Esophagus muscularis mucosa (tissue), 4 donors: Measurements from ENCODE around the gene RHOJ. TPM values are rescaled to one million over a fixed set of nuclear protein-coding genes. Genes with fewer than 3 reads are reported as not detected.

ENCODE experiments used
- DNase-seq: peaks from one replicate; pipeline ENCODE4 v3.0.0-alpha.2; 2017; ENCODE audit errors: extremely low spot score
- H3K27ac ChIP-seq, 4 donors: fragments of 200-600 bp; sonication (generic); replicated peaks in 1 of 4; 1 replicate in 3 of 4; 2 replicates in 1 of 4; pipeline ENCODE4 v1.5.1; 2016 to 2019; ENCODE audit warnings: mild to moderate bottlenecking in 1 of 4
- H3K27me3 ChIP-seq, 4 donors: fragments of 200-600 bp; sonication (generic); one replicate each; pipeline versions ENCODE4 v1.5.1 to v1.6.0; 2016 to 2019
- H3K36me3 ChIP-seq, 4 donors: fragments of 200-600 bp; sonication (generic); one replicate each; pipeline ENCODE4 v1.5.1; 2016 to 2019
- H3K4me1 ChIP-seq, 4 donors: fragments of 200-600 bp; sonication (generic); one replicate each; pipeline ENCODE4 v1.5.1; 2016 to 2019
- H3K4me3 ChIP-seq, 4 donors: fragments of 200-600 bp; sonication (generic); 1 replicate in 2 of 4; 2 replicates in 2 of 4; pipeline ENCODE4 v1.5.1; 2016 to 2019; ENCODE audit warnings: mild to moderate bottlenecking in 4 of 4, moderate library complexity in 1 of 4
- H3K9me3 ChIP-seq, 4 donors: fragments of 200-600 bp; sonication (generic); 1 replicate in 3 of 4; 2 replicates in 1 of 4; pipeline ENCODE4 v1.5.1; 2016 to 2019
- EP300 ChIP-seq: sonication (generic); formaldehyde crosslinking; IDR thresholded peaks from one replicate; pipeline ENCODE4 v1.6.1; 2017; ENCODE audit warnings: antibody characterized with exemption
- POLR2A ChIP-seq: fragments of 450-650 bp; IDR thresholded peaks from one replicate; pipeline ENCODE4 v1.6.1; 2017; ENCODE audit warnings: antibody characterized with exemption, moderate library complexity, mild to moderate bottlenecking, low read depth
- POLR2AphosphoS5 ChIP-seq, 2 donors: sonication (generic); formaldehyde crosslinking; IDR thresholded peaks; one replicate each; pipeline ENCODE4 v1.6.1; 2017; ENCODE audit warnings: antibody characterized with exemption in 2 of 2
- WGBS: methylation state at CpG from one replicate; pipeline ENCODE4 v1.1.5; 2018; 5-methylcytosine and 5-hydroxymethylcytosine counted together
- intact Hi-C: fragments of 100-400 bp; cut with DNase I; formaldehyde crosslinking; loops from one replicate; pipeline ENCODE4 v1.15.1; 2023
- total RNA-seq, 4 donors: library from RNA; depleted of rRNA; stranded (reverse); fragments of >200 nt; gene quantifications; one replicate each; pipeline versions ENCODE4 v1.1.0 to v1.2.1, GENCODE V29; 2016
- TF ChIP-seq, protein P1 (sequence below), 3 experiments: fragments of 200-600 bp in 2 of 3; fragments of 450-650 bp in 1 of 3; sonication (generic) in 2 of 3; IDR thresholded peaks; one replicate each; pipeline ENCODE4 v1.5.1; 2017 to 2019; ENCODE audit warnings: antibody characterized with exemption in 3 of 3, mild to moderate bottlenecking in 2 of 3, moderate library complexity in 1 of 3

Gene RHOJ
- total RNA-seq, 4 donors from 2014 or later = 10.4 to 13.1 (median 11.6) TPM

DNA sequence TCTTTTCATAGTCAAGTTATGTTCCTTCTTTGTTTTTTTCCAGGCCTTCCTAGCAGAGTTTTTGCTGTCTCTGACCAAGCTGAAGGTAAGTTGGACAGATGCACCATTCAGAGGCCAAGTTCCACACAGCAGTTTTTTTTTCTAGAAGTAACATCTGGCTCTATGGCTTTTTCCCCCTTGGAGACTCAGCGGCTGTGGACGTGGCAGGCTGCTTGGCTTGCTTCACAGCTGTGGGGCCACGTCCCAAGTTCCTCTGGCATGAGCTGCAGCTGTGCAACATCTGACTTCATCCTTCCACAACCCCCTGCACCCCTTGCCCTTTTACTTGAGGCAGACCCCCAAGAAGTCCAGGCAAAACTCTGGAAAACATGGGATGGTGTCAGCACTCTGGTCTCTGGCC lies 24.2 kb upstream of the RHOJ start:
- TF ChIP-seq POLR2A = no peak
- TF ChIP-seq EP300 = no peak
- no peak for TF ChIP-seq POLR2AphosphoS5 (IDR thresholded peaks at IDR 0.05)
- TF ChIP-seq, protein P1, sequence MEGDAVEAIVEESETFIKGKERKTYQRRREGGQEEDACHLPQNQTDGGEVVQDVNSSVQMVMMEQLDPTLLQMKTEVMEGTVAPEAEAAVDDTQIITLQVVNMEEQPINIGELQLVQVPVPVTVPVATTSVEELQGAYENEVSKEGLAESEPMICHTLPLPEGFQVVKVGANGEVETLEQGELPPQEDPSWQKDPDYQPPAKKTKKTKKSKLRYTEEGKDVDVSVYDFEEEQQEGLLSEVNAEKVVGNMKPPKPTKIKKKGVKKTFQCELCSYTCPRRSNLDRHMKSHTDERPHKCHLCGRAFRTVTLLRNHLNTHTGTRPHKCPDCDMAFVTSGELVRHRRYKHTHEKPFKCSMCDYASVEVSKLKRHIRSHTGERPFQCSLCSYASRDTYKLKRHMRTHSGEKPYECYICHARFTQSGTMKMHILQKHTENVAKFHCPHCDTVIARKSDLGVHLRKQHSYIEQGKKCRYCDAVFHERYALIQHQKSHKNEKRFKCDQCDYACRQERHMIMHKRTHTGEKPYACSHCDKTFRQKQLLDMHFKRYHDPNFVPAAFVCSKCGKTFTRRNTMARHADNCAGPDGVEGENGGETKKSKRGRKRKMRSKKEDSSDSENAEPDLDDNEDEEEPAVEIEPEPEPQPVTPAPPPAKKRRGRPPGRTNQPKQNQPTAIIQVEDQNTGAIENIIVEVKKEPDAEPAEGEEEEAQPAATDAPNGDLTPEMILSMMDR (IDR thresholded peaks at IDR 0.05) = no peak
- Histone ChIP-seq H3K4me3 (no peak overlapping the region), H3K9me3 (no peaks in the 10 kb centered on the region), H3K27ac (peak overlapping the region in 2 of 4 donors; percentile 12 to 15), H3K27me3 (no peaks in the 10 kb centered on the region), H3K36me3 (no peaks in the 10 kb centered on the region), H3K4me1 (peaks cover 2 to 17% (median 11%) of the 10 kb centered on the region in 4 donors)
- WGBS = 49% methylated on average over 2 of the region's 3 CpGs
- no peak for DNase-seq
- intact Hi-C loops = loop anchor here (2.0 kb wide), 1 partner anchor 61 kb away; no protein-coding TSS in a partner anchor

DNA sequence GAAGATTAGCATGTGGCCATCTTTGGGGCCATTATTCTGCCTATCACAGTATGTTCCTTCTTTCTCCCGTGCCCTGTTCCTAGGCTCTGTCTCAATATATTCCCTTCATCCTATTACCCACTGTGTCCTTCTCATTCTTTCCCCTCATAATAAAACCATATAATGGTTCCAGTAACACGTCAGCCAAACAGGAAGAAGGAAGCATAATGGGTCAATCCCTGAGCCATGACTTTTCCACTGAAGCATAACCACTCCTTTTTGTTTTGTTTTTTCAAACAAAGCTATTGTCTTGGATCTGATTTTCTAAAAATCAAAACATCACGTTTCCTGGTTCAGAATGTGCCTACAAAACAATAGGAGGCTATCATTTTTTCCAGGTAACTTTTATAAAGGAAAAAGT lies 21.3 kb upstream of the RHOJ start:
- H3K27ac ChIP-seq = peak overlapping the region in 1 of 4 donors; percentile 5
- H3K4me3 ChIP-seq = no peak overlapping the region
- H3K4me1 ChIP-seq = peaks cover 0 to 15% (median 10%) of the 10 kb centered on the region in 4 donors
- H3K9me3 ChIP-seq = no peaks in the 10 kb centered on the region
- intact Hi-C loops = no loop called here
- no peaks in the 10 kb centered on the region for H3K36me3 ChIP-seq
- TF ChIP-seq, protein P1 (IDR thresholded peaks at IDR 0.05) = no peak
- TF ChIP-seq EP300 (no peak), POLR2AphosphoS5 (IDR thresholded peaks at IDR 0.05) (no peak), POLR2A (no peak)
- WGBS = 64% methylated on average over 3 of the region's 3 CpGs
- no peak for DNase-seq
- H3K27me3 ChIP-seq = no peaks in the 10 kb centered on the region

DNA sequence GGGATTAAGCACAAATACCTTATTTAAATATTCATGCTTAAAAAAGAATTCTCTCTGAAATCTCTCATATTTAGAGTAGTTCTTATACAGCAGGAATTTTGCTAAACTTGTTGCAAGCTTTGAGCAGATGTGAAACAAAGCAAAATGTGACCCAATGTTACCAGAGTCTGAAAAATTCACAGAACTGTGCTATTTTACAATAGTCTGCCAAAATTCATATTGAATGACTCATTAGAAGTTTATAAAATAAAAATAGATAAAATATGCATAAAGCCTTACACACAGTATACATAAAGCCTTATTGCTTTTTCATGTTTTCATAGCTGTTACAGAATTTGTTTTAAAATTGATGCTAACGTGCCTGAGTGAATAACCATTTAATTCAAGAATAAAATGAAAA lies 17.8 kb upstream of the RHOJ start:
- intact Hi-C loops = no loop called here
- H3K4me3 ChIP-seq = no peak overlapping the region
- H3K27ac ChIP-seq = no peak overlapping the region
- no peaks in the 10 kb centered on the region for H3K9me3 ChIP-seq
- no peaks in the 10 kb centered on the region for H3K4me1 ChIP-seq
- no peak for DNase-seq
- H3K36me3 ChIP-seq = no peaks in the 10 kb centered on the region
- WGBS = 64% methylated on average over 1 of the region's 1 CpG
- H3K27me3 ChIP-seq = no peaks in the 10 kb centered on the region
- TF ChIP-seq EP300 = no peak
- TF ChIP-seq, protein P1 (IDR thresholded peaks at IDR 0.05) = no peak
- no peak for TF ChIP-seq POLR2A
- no peak for TF ChIP-seq POLR2AphosphoS5 (IDR thresholded peaks at IDR 0.05)

DNA sequence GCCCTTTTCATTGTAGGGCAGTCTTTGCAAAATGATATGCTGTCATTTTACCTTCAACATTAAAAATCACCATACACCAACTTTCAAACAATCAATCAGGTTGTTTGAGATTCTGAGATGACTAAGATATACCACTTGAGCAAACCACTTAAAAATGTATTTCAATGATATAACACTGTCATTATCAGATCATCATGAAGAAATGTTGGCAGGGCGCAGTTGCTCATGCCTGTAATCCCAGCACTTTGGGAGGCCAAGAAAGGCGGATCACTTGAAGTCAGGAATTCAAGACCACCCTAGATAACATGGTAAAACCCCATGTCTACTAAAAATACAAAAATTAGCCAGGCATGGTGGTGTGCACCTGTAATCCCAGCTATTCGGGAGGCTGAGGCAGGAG lies 13.0 kb upstream of the RHOJ start:
- no peaks in the 10 kb centered on the region for H3K36me3 ChIP-seq
- intact Hi-C loops = no loop called here
- no peaks in the 10 kb centered on the region for H3K9me3 ChIP-seq
- H3K4me1 ChIP-seq = no peaks in the 10 kb centered on the region
- H3K27me3 ChIP-seq = no peaks in the 10 kb centered on the region
- H3K4me3 ChIP-seq = no peak overlapping the region
- H3K27ac ChIP-seq = no peak overlapping the region
- 97% methylated on average over 3 of the region's 3 CpGs for WGBS
- no peak for TF ChIP-seq POLR2AphosphoS5 (IDR thresholded peaks at IDR 0.05)
- TF ChIP-seq, protein P1 (IDR thresholded peaks at IDR 0.05) = no peak
- no peak for TF ChIP-seq POLR2A
- no peak for TF ChIP-seq EP300
- DNase-seq = no peak

DNA sequence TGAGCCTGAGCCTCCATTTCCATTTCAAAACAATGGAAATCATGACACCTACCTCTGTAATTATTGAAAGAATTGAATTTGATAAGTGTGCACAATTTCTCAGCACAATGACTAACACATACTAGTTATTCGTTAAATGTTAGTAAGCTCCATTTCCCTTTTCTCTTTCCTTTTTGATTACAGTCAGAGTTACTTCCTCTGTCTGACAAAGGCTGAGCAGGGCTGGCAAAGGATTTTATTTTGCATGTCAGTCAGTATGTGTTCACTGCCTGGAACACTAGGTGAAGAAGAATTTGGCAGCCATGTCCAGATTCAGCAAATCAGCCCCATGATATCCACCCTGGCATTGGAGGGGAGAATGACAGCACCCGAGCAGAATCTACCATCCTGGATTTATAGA lies 12.2 kb upstream of the RHOJ start:
- no peaks in the 10 kb centered on the region for H3K36me3 ChIP-seq
- DNase-seq = no peak
- no peaks in the 10 kb centered on the region for H3K4me1 ChIP-seq
- intact Hi-C loops = no loop called here
- TF ChIP-seq POLR2AphosphoS5 (IDR thresholded peaks at IDR 0.05) (no peak), POLR2A (no peak), EP300 (no peak)
- TF ChIP-seq, protein P1 (IDR thresholded peaks at IDR 0.05) = no peak
- no peaks in the 10 kb centered on the region for H3K9me3 ChIP-seq
- no peak overlapping the region for H3K4me3 ChIP-seq
- H3K27ac ChIP-seq = peak overlapping the region in 1 of 4 donors; percentile 45
- 63% methylated on average over 2 of the region's 2 CpGs for WGBS
- no peaks in the 10 kb centered on the region for H3K27me3 ChIP-seq
